SU-DHL-6 (cell line): Measurements from ENCODE around the gene KMT2B.

Source experiments
- H2AFZ ChIP-seq: fragments of 200-600 bp; sonication (generic); 2 replicates; pipeline ENCODE4 v1.6.1; 2014; ENCODE audit warnings: low read depth, mild to moderate bottlenecking, moderate library complexity, mixed read lengths, antibody characterized with exemption, low read length; ENCODE audit not compliant: severe bottlenecking
- H3F3A ChIP-seq: fragments of 200-600 bp; shearing (Covaris generic); 2 replicates; pipeline ENCODE4 v1.6.0; 2016; ENCODE audit warnings: antibody characterized with exemption, mild to moderate bottlenecking; ENCODE audit not compliant: insufficient read depth
- H3K27ac ChIP-seq: fragments of 200-600 bp; sonication (generic); 2 replicates; pipeline ENCODE4 v1.5.1; 2016; ENCODE audit warnings: low read depth, mild to moderate bottlenecking, low read length, moderate library complexity, mixed read lengths
- H3K27me3 ChIP-seq: fragments of 200-600 bp; sonication (generic), shearing (Covaris generic); 2 replicates; pipeline ENCODE4 v1.6.0; 2014; ENCODE audit warnings: mild to moderate bottlenecking, low read length
- H3K36me3 ChIP-seq: fragments of 200-600 bp; sonication (generic); 2 replicates; pipeline ENCODE4 v1.6.1; 2014; ENCODE audit warnings: mild to moderate bottlenecking, low read length, mixed read lengths
- H3K4me2 ChIP-seq: fragments of 300-600, 200-600 bp; shearing (Covaris generic), sonication (generic); 2 replicates; pipeline ENCODE4 v1.6.0; 2014; ENCODE audit warnings: low read length, low read depth, mild to moderate bottlenecking; ENCODE audit not compliant: poor library complexity, severe bottlenecking
- H3K4me3 ChIP-seq: fragments of 200-600 bp; sonication (generic); 2 replicates; pipeline ENCODE4 v1.5.1; 2014; ENCODE audit warnings: antibody characterized with exemption, low read length, mild to moderate bottlenecking, mixed read lengths; ENCODE audit not compliant: insufficient read depth, poor library complexity, severe bottlenecking
- H3K79me2 ChIP-seq: fragments of 200-600 bp; sonication (generic); 2 replicates; pipeline ENCODE4 v1.6.1; 2014; ENCODE audit warnings: mild to moderate bottlenecking, low read length, moderate library complexity; ENCODE audit not compliant: insufficient read depth
- H3K9ac ChIP-seq: fragments of 200-600 bp; sonication (generic); 2 replicates; pipeline ENCODE4 v1.7.0; 2014; ENCODE audit warnings: mild to moderate bottlenecking, low read length
- H3K9me2 ChIP-seq: fragments of 200-600 bp; sonication (generic); replicated peaks from 2 replicates; pipeline ENCODE4 v1.6.1; 2014; ENCODE audit warnings: low read length; ENCODE audit not compliant: insufficient read depth
- H3K9me3 ChIP-seq: fragments of 200-600 bp; sonication (generic); 2 replicates; pipeline ENCODE4 v1.6.1; 2014; ENCODE audit warnings: low read length, mixed read lengths; ENCODE audit not compliant: insufficient read depth
- H4K20me1 ChIP-seq: fragments of 200-600 bp; sonication (generic); 2 replicates; pipeline ENCODE4 v1.6.1; 2014; ENCODE audit warnings: low read depth, mild to moderate bottlenecking, antibody characterized with exemption, low read length, moderate library complexity, mixed read lengths
- EZH2phosphoT487 ChIP-seq: fragments of 200-600 bp; sonication (generic), shearing (Covaris generic); conservative IDR thresholded peaks from 2 replicates; pipeline ENCODE4 v1.6.1; 2018; ENCODE audit warnings: mild to moderate bottlenecking, antibody characterized with exemption, low read length, moderate library complexity, mixed read lengths
- TF ChIP-seq, protein P1 (sequence below): fragments of 200-600 bp; sonication (generic); IDR thresholded peaks from one replicate; pipeline ENCODE4 v1.5.1; 2017; ENCODE audit warnings: antibody characterized with exemption, mild to moderate bottlenecking, low read length, moderate library complexity; ENCODE audit not compliant: insufficient read depth, poor library complexity, severe bottlenecking

Gene KMT2B

GRCh38 chr19:35785339-35785627 is 67.5 kb downstream of the KMT2B start:
- Histone ChIP-seq H3F3A (no peaks in the 10 kb centered on the region), H3K4me2 (no peak overlapping the region), H3K9me2 (no peaks in the 10 kb centered on the region), H3K9me3 (no peaks in the 10 kb centered on the region), H3K79me2 (no peaks in the 10 kb centered on the region), H3K27ac (no peak overlapping the region), H3K27me3 (no peaks in the 10 kb centered on the region), H3K36me3 (no peaks in the 10 kb centered on the region), H2AFZ (no peak overlapping the region), H4K20me1 (no peaks in the 10 kb centered on the region), H3K4me3 (no peak overlapping the region), H3K9ac (no peak overlapping the region)
- no peak for TF ChIP-seq EZH2phosphoT487
- TF ChIP-seq, protein P1, sequence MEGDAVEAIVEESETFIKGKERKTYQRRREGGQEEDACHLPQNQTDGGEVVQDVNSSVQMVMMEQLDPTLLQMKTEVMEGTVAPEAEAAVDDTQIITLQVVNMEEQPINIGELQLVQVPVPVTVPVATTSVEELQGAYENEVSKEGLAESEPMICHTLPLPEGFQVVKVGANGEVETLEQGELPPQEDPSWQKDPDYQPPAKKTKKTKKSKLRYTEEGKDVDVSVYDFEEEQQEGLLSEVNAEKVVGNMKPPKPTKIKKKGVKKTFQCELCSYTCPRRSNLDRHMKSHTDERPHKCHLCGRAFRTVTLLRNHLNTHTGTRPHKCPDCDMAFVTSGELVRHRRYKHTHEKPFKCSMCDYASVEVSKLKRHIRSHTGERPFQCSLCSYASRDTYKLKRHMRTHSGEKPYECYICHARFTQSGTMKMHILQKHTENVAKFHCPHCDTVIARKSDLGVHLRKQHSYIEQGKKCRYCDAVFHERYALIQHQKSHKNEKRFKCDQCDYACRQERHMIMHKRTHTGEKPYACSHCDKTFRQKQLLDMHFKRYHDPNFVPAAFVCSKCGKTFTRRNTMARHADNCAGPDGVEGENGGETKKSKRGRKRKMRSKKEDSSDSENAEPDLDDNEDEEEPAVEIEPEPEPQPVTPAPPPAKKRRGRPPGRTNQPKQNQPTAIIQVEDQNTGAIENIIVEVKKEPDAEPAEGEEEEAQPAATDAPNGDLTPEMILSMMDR, result no peak

GRCh38 chr19:35786299-35787160 is 68.7 kb downstream of the KMT2B start:
- no peaks in the 10 kb centered on the region for H3F3A ChIP-seq

GRCh38 chr19:35787227-35787799 is 69.5 kb downstream of the KMT2B start:
- Histone ChIP-seq H3K27me3 (no peaks in the 10 kb centered on the region), H3K36me3 (no peaks in the 10 kb centered on the region), H2AFZ (no peak overlapping the region), H3K79me2 (no peaks in the 10 kb centered on the region), H3K9ac (no peak overlapping the region), H3K9me2 (no peaks in the 10 kb centered on the region), H3K4me2 (no peak overlapping the region), H3K4me3 (no peak overlapping the region), H3K27ac (no peak overlapping the region), H3K9me3 (no peaks in the 10 kb centered on the region), H4K20me1 (no peaks in the 10 kb centered on the region), H3F3A (no peaks in the 10 kb centered on the region)
- TF ChIP-seq, protein P1, result no peak
- TF ChIP-seq EZH2phosphoT487, result no peak

More at GRCh38 chr19:35786299-35787160, 68.7 kb downstream of the KMT2B start:
- H3K4me2 ChIP-seq, result no peak overlapping the region
- no peak overlapping the region for H3K27ac ChIP-seq
- H3K9ac ChIP-seq, result no peak overlapping the region
- TF ChIP-seq EZH2phosphoT487, result no peak
- TF ChIP-seq, protein P1, result no peak
- H3K4me3 ChIP-seq, result no peak overlapping the region
- no peaks in the 10 kb centered on the region for H3K79me2 ChIP-seq
- H3K27me3 ChIP-seq, result no peaks in the 10 kb centered on the region
- no peaks in the 10 kb centered on the region for H3K9me3 ChIP-seq
- no peaks in the 10 kb centered on the region for H3K36me3 ChIP-seq
- no peaks in the 10 kb centered on the region for H3K9me2 ChIP-seq
- no peaks in the 10 kb centered on the region for H4K20me1 ChIP-seq
- H2AFZ ChIP-seq, result no peak overlapping the region
